ENCODE results near the gene APOL2.
"Not testable (repeated sequence)": the region's sequence is repeated elsewhere in the genome, so short reads cannot be mapped to it uniquely, and the experiment has no call there.

Gene APOL2

GRCh38 chr22:36274531-36274930 is 35.2 kb upstream of the APOL2 start:
- no peaks in the 10 kb centered on the region for H3K36me3 ChIP-seq (ENCODE audit: insufficient read depth, low read length)
- H3K4me1 ChIP-seq (ENCODE audit: insufficient read depth, low read length, severe bottlenecking) = peaks cover 8% of the 10 kb centered on the region
- H3K27me3 ChIP-seq (ENCODE audit: insufficient read depth, low read length) = peaks cover 3% of the 10 kb centered on the region; the same call in 1 of the 2 replicates
- H4K20me1 ChIP-seq (ENCODE audit: insufficient read depth, low read length) = no peaks in the 10 kb centered on the region
- no peak overlapping the region for H3K27ac ChIP-seq (ENCODE audit: low read depth, low read length, poor library complexity, severe bottlenecking)
- H3K9me2 ChIP-seq (ENCODE audit: low read depth, low read length) = no peaks in the 10 kb centered on the region
- TF ChIP-seq EZH2 (IDR thresholded peaks at IDR 0.05; ENCODE audit: borderline replicate concordance, low read length) = no peak
- TF ChIP-seq, protein P1, sequence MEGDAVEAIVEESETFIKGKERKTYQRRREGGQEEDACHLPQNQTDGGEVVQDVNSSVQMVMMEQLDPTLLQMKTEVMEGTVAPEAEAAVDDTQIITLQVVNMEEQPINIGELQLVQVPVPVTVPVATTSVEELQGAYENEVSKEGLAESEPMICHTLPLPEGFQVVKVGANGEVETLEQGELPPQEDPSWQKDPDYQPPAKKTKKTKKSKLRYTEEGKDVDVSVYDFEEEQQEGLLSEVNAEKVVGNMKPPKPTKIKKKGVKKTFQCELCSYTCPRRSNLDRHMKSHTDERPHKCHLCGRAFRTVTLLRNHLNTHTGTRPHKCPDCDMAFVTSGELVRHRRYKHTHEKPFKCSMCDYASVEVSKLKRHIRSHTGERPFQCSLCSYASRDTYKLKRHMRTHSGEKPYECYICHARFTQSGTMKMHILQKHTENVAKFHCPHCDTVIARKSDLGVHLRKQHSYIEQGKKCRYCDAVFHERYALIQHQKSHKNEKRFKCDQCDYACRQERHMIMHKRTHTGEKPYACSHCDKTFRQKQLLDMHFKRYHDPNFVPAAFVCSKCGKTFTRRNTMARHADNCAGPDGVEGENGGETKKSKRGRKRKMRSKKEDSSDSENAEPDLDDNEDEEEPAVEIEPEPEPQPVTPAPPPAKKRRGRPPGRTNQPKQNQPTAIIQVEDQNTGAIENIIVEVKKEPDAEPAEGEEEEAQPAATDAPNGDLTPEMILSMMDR (IDR thresholded peaks at IDR 0.05; ENCODE audit: low read length) = no peak
- H3K9me3 ChIP-seq (ENCODE audit: low read length) = no peaks in the 10 kb centered on the region
- no peak overlapping the region for H2AFZ ChIP-seq (ENCODE audit: low read length)
- H3K79me2 ChIP-seq (ENCODE audit: insufficient read depth, low read length) = no peaks in the 10 kb centered on the region
- no peak overlapping the region for H3K4me3 ChIP-seq (ENCODE audit: low read depth, low read length, poor library complexity, severe bottlenecking)
- no peaks in the 10 kb centered on the region; the same call in 1 of the 2 replicates for H3F3A ChIP-seq (ENCODE audit: insufficient read depth, low read length)
- H3K4me2 ChIP-seq (ENCODE audit: low read length) = no peak overlapping the region
- H3K9ac ChIP-seq (ENCODE audit: low read length) = no peak overlapping the region

DNA sequence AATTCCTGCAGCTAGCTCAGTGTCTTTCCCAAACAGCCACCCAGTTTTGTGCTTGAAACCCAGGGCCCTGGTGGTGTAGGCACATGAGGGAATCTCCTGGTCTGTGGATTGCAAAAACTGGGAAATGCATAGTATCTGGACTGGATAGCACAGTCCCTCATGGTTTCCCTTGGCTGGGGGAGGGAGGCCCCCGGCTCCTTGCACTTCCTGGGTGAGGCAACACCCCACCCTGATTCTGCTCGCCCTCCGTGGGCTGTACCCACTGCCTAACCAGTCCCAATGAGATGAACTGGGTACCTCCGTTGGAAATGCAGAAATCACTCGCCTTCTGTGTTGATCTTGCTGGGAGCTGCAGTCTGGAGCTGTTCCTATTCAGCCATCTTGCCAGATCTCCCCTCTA is 32.6 kb upstream of the APOL2 start:
- H3K9ac ChIP-seq (ENCODE audit: low read length); H3K27me3 ChIP-seq (ENCODE audit: insufficient read depth, low read length); H3K9me2 ChIP-seq (ENCODE audit: low read depth, low read length); H4K20me1 ChIP-seq (ENCODE audit: insufficient read depth, low read length); H3K9me3 ChIP-seq (ENCODE audit: low read length); H3K27ac ChIP-seq (ENCODE audit: low read depth, low read length, poor library complexity, severe bottlenecking); H3K79me2 ChIP-seq (ENCODE audit: insufficient read depth, low read length); H3K4me3 ChIP-seq (ENCODE audit: low read depth, low read length, poor library complexity, severe bottlenecking); H2AFZ ChIP-seq (ENCODE audit: low read length); H3K36me3 ChIP-seq (ENCODE audit: insufficient read depth, low read length); H3F3A ChIP-seq (ENCODE audit: insufficient read depth, low read length); H3K4me1 ChIP-seq (ENCODE audit: insufficient read depth, low read length, severe bottlenecking); H3K4me2 ChIP-seq (ENCODE audit: low read length): not testable (repeated sequence)

DNA sequence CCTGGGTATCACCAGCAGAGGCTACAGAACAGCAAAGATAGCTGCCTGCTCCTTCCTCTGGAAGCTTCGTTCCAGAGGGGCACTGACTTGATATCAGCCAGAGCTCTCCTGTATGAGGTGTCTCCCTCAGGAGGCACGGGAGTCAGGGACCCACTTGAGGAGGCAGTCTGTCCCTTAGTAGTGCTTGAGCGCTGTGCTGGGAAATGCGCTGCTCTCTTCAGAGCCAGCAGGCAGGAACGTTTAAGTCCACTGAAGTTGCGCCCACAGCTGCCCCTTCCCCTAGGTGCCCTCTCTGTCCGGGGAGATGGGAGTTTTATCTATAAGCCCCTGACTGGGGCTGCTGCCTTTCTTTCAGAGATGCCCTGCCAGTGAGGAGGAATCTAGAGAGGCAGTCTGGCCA is 31.9 kb upstream of the APOL2 start:
- not testable (repeated sequence) for H3K9me2 ChIP-seq (ENCODE audit: low read depth, low read length); H3K9me3 ChIP-seq (ENCODE audit: low read length); H4K20me1 ChIP-seq (ENCODE audit: insufficient read depth, low read length); H3K79me2 ChIP-seq (ENCODE audit: insufficient read depth, low read length); H3K9ac ChIP-seq (ENCODE audit: low read length); H3K36me3 ChIP-seq (ENCODE audit: insufficient read depth, low read length); H3K27me3 ChIP-seq (ENCODE audit: insufficient read depth, low read length); H3K4me1 ChIP-seq (ENCODE audit: insufficient read depth, low read length, severe bottlenecking); H2AFZ ChIP-seq (ENCODE audit: low read length); H3F3A ChIP-seq (ENCODE audit: insufficient read depth, low read length); H3K27ac ChIP-seq (ENCODE audit: low read depth, low read length, poor library complexity, severe bottlenecking); H3K4me2 ChIP-seq (ENCODE audit: low read length); H3K4me3 ChIP-seq (ENCODE audit: low read depth, low read length, poor library complexity, severe bottlenecking)

- TF ChIP-seq, protein P1 (IDR thresholded peaks at IDR 0.05; ENCODE audit: low read length) = no peak
- TF ChIP-seq EZH2 (IDR thresholded peaks at IDR 0.05; ENCODE audit: borderline replicate concordance, low read length) = no peak
- H3K27me3 ChIP-seq (ENCODE audit: insufficient read depth, low read length) = no peaks in the 10 kb centered on the region
- H2AFZ ChIP-seq (ENCODE audit: low read length) = no peak overlapping the region
- H3K9me2 ChIP-seq (ENCODE audit: low read depth, low read length) = no peaks in the 10 kb centered on the region
- H3K27ac ChIP-seq (ENCODE audit: low read depth, low read length, poor library complexity, severe bottlenecking) = no peak overlapping the region
- H3K9ac ChIP-seq (ENCODE audit: low read length) = no peak overlapping the region
- H4K20me1 ChIP-seq (ENCODE audit: insufficient read depth, low read length) = no peaks in the 10 kb centered on the region
- no peaks in the 10 kb centered on the region for H3K4me1 ChIP-seq (ENCODE audit: insufficient read depth, low read length, severe bottlenecking)
- H3F3A ChIP-seq (ENCODE audit: insufficient read depth, low read length) = no peaks in the 10 kb centered on the region
- H3K4me2 ChIP-seq (ENCODE audit: low read length) = no peak overlapping the region
- no peak overlapping the region for H3K4me3 ChIP-seq (ENCODE audit: low read depth, low read length, poor library complexity, severe bottlenecking)
- no peaks in the 10 kb centered on the region for H3K79me2 ChIP-seq (ENCODE audit: insufficient read depth, low read length)
- H3K36me3 ChIP-seq (ENCODE audit: insufficient read depth, low read length) = no peaks in the 10 kb centered on the region
- no peaks in the 10 kb centered on the region for H3K9me3 ChIP-seq (ENCODE audit: low read length)
Measured at GRCh38 chr22:36267896-36268485, 28.7 kb upstream of the APOL2 start.
